D721Med (cell line): ENCODE data around the gene COQ7.

Experiments used
- DNase-seq: peaks from one replicate; pipeline ENCODE4 v3.0.0; 2011; ENCODE audit warnings: low spot score; ENCODE audit not compliant: insufficient read length
- FAIRE-seq: peaks from 2 replicates; lab custom pipeline; 2011; peaks lifted over from hg19 to GRCh38; lab: Jason Lieb, UNC
- CTCF ChIP-seq: IDR thresholded peaks from 2 replicates; pipeline ENCODE4 v1.5.1; 2012; ENCODE audit warnings: mild to moderate bottlenecking, control low read depth; ENCODE audit not compliant: insufficient read depth; ENCODE audit errors: missing control alignments

The COQ7 gene

GRCh38 chr16:19067349-19068236 is at the start of gene COQ7:
COQ7 (plus strand) TSS chr16:19067614; CDS start chr16:19067665, 51 bp downstream.
- FAIRE-seq (peak; percentile 71), DNase-seq (peak; percentile 50)
- TF ChIP-seq CTCF = no peak

- TF ChIP-seq CTCF = no peak
- FAIRE-seq (no peak), DNase-seq (no peak)
These were observed 46.7 kb upstream of the COQ7 start for GRCh38 chr16:19020689-19021088.

GRCh38 chr16:19021747-19022146 is 45.7 kb upstream of the COQ7 start:
- no peak for FAIRE-seq
- no peak for TF ChIP-seq CTCF
- no peak for DNase-seq

GRCh38 chr16:19027416-19027815 is 40.0 kb upstream of the COQ7 start:
- no peak for FAIRE-seq
- DNase-seq = no peak
- no peak for TF ChIP-seq CTCF

- DNase-seq = no peak
- no peak for FAIRE-seq
- no peak for TF ChIP-seq CTCF
These were observed 37.4 kb upstream of the COQ7 start for GRCh38 chr16:19029980-19030379.

- no peak for DNase-seq
- FAIRE-seq = no peak
- TF ChIP-seq CTCF = no peak
These were observed 35.7 kb upstream of the COQ7 start for GRCh38 chr16:19031738-19032137.

- FAIRE-seq (no peak), DNase-seq (no peak)
- TF ChIP-seq CTCF = no peak
These were observed 33.7 kb upstream of the COQ7 start for GRCh38 chr16:19033761-19034160.
